NCI-H2029 treated with DMSO at 0.1 percent for 48 hours (cell line): ENCODE measurements around the gene LTO1.
A peak's percentile ranks its signal among the peaks of the same experiment; 100 is the strongest.

Experiments used
- DNase-seq: peaks from one replicate; lab custom pipeline; 2025; lab: John Stamatoyannopoulos, UW

Gene LTO1

GRCh38 chr11:69677749-69678148, 2.6 kb upstream of the LTO1 start:
- DNase-seq, result no peak

GRCh38 chr11:69674267-69674885, 777 bp downstream of the LTO1 start:
- DNase-seq, result no peak

- DNase-seq, result no peak
Measured at GRCh38 chr11:69671734-69672465, 3.3 kb downstream of the LTO1 start.

GRCh38 chr11:69670158-69670845, 4.9 kb downstream of the LTO1 start:
- peak; percentile 59 for DNase-seq

GRCh38 chr11:69669486-69669885, 5.7 kb downstream of the LTO1 start:
- no peak for DNase-seq

- no peak for DNase-seq
Measured at GRCh38 chr11:69667619-69668604, 7.2 kb downstream of the LTO1 start.

- DNase-seq, result no peak
Measured at GRCh38 chr11:69666752-69667536, 8.2 kb downstream of the LTO1 start.

- no peak for DNase-seq
Measured at GRCh38 chr11:69666261-69666660, 8.9 kb downstream of the LTO1 start.

- DNase-seq, result no peak
Measured at GRCh38 chr11:69665669-69666068, 9.5 kb downstream of the LTO1 start.

GRCh38 chr11:69664901-69665300, 10.3 kb downstream of the LTO1 start:
- no peak for DNase-seq

GRCh38 chr11:69664103-69664775, 10.9 kb downstream of the LTO1 start:
- DNase-seq, result no peak

GRCh38 chr11:69663326-69663725, 11.8 kb downstream of the LTO1 start:
- DNase-seq, result no peak

- DNase-seq, result no peak
Measured at GRCh38 chr11:69662806-69663205, 12.3 kb downstream of the LTO1 start.

GRCh38 chr11:69662021-69662698, 13.0 kb downstream of the LTO1 start:
- no peak for DNase-seq

- no peak for DNase-seq
Measured at GRCh38 chr11:69661413-69661715, 13.8 kb downstream of the LTO1 start.

- DNase-seq, result no peak
Measured at GRCh38 chr11:69660001-69660500, 15.1 kb downstream of the LTO1 start.

- DNase-seq, result no peak
Measured at GRCh38 chr11:69659591-69659990, 15.6 kb downstream of the LTO1 start.

- no peak for DNase-seq
Measured at GRCh38 chr11:69658626-69659450, 16.3 kb downstream of the LTO1 start.
